ENCODE results near the gene SLC6A6. TPM values are rescaled to one million over a fixed set of nuclear protein-coding genes. Genes with fewer than 3 reads are reported as not detected.
A peak's percentile ranks its signal among the peaks of the same experiment; 100 is the strongest.

SLC6A6 gene
- total RNA-seq, 2 experiments from 2014 or later = 43.4 to 48.8 TPM

GRCh38 chr3:14480207-14481017, 78.0 kb downstream of the SLC6A6 start:
- ChIA-PET POLR2A (no interaction called here), CTCF (no interaction called here)
- no peaks in the 10 kb centered on the region for H3K27me3 Mint-ChIP-seq
- H3K36me3 Mint-ChIP-seq (ENCODE audit: low read depth) = peaks cover 38% of the 10 kb centered on the region
- TF ChIP-seq CTCF (IDR thresholded peaks at IDR 0.05) = no peak
- H3K4me3 Mint-ChIP-seq = no peak overlapping the region
- H3K9me3 Mint-ChIP-seq = no peaks in the 10 kb centered on the region
- ATAC-seq (no peak), DNase-seq (no peak)
- H3K27ac Mint-ChIP-seq = no peak overlapping the region
- intact Hi-C loops (cut with micrococcal nuclease) = no loop called here
- no peaks in the 10 kb centered on the region for H3K4me1 Mint-ChIP-seq (ENCODE audit: low read depth)

GRCh38 chr3:14481018-14481645, 78.7 kb downstream of the SLC6A6 start:
- Mint-ChIP-seq H3K27ac (no peak overlapping the region), H3K27me3 (no peaks in the 10 kb centered on the region), H3K9me3 (no peaks in the 10 kb centered on the region), H3K4me1 (ENCODE audit: low read depth) (no peaks in the 10 kb centered on the region), H3K4me3 (no peak overlapping the region), H3K36me3 (ENCODE audit: low read depth) (peaks cover 35% of the 10 kb centered on the region)
- ATAC-seq (no peak), DNase-seq (no peak)
- ChIA-PET CTCF (no interaction called here), POLR2A (no interaction called here)
- TF ChIP-seq CTCF (IDR thresholded peaks at IDR 0.05) = no peak
- intact Hi-C loops (cut with micrococcal nuclease) = no loop called here

GRCh38 chr3:14481646-14482036, 79.2 kb downstream of the SLC6A6 start:
- ATAC-seq = no peak
- no peaks in the 10 kb centered on the region for H3K4me1 Mint-ChIP-seq (ENCODE audit: low read depth)
- H3K4me3 Mint-ChIP-seq = no peak overlapping the region
- TF ChIP-seq CTCF (IDR thresholded peaks at IDR 0.05) = no peak
- intact Hi-C loops (cut with micrococcal nuclease) = no loop called here
- DNase-seq = no peak
- no peaks in the 10 kb centered on the region for H3K27me3 Mint-ChIP-seq
- peaks cover 35% of the 10 kb centered on the region for H3K36me3 Mint-ChIP-seq (ENCODE audit: low read depth)
- ChIA-PET CTCF (no interaction called here), POLR2A (no interaction called here)
- H3K9me3 Mint-ChIP-seq = no peaks in the 10 kb centered on the region
- peak overlapping the region; percentile 9 for H3K27ac Mint-ChIP-seq

- ChIA-PET CTCF (no interaction called here), POLR2A (no interaction called here)
- Mint-ChIP-seq H3K27me3 (no peaks in the 10 kb centered on the region), H3K27ac (no peak overlapping the region), H3K36me3 (ENCODE audit: low read depth) (peaks cover 35% of the 10 kb centered on the region), H3K4me1 (ENCODE audit: low read depth) (no peaks in the 10 kb centered on the region), H3K4me3 (no peak overlapping the region), H3K9me3 (no peaks in the 10 kb centered on the region)
- TF ChIP-seq CTCF (IDR thresholded peaks at IDR 0.05) = no peak
- intact Hi-C loops (cut with micrococcal nuclease) = no loop called here
- ATAC-seq = no peak
- no peak for DNase-seq
Measured at GRCh38 chr3:14482271-14482721, 79.9 kb downstream of the SLC6A6 start.

GRCh38 chr3:14483286-14483685, 80.9 kb downstream of the SLC6A6 start:
- Mint-ChIP-seq H3K4me1 (ENCODE audit: low read depth) (no peaks in the 10 kb centered on the region), H3K36me3 (ENCODE audit: low read depth) (peaks cover 32% of the 10 kb centered on the region), H3K27me3 (no peaks in the 10 kb centered on the region), H3K4me3 (no peak overlapping the region), H3K9me3 (no peaks in the 10 kb centered on the region), H3K27ac (no peak overlapping the region)
- CTCF ChIA-PET = interaction anchor here (1.5 kb wide), 1 partner anchor 25 kb away, joined by 3 read pairs; no protein-coding TSS in a partner anchor
- no peak for ATAC-seq
- no peak for DNase-seq
- intact Hi-C loops (cut with micrococcal nuclease) = no loop called here
- POLR2A ChIA-PET = no interaction called here
- no peak for TF ChIP-seq CTCF (IDR thresholded peaks at IDR 0.05)
